Neuronal stem cell (in vitro differentiated cells): ENCODE results near the gene PHLPP2.
"Not testable (repeated sequence)": the region's sequence is repeated elsewhere in the genome, so short reads cannot be mapped to it uniquely, and the experiment has no call there.

Experiments used
- DNase-seq: peaks from one replicate; pipeline ENCODE4 v3.0.0-alpha.2; 2013; ENCODE audit warnings: low spot score
- H2AFZ ChIP-seq: one replicate; pipeline ENCODE4 v1.6.1; 2013; ENCODE audit warnings: mild to moderate bottlenecking, low read length, inconsistent platforms
- H2AK5ac ChIP-seq: 2 replicates; pipeline ENCODE4 v1.6.1; 2013; ENCODE audit warnings: low read depth, mild to moderate bottlenecking, inconsistent platforms, low read length, moderate library complexity, mixed read lengths
- H2BK120ac ChIP-seq: 2 replicates; pipeline ENCODE4 v1.6.1; 2013; ENCODE audit warnings: low read depth, mild to moderate bottlenecking, inconsistent platforms, low read length, moderate library complexity, mixed read lengths
- H2BK12ac ChIP-seq: one replicate; pipeline ENCODE4 v1.6.1; 2013; ENCODE audit warnings: low read length, inconsistent platforms
- H2BK15ac ChIP-seq: 2 replicates; pipeline ENCODE4 v1.6.1; 2013; ENCODE audit warnings: mild to moderate bottlenecking, low read length, inconsistent platforms, mixed read lengths
- H2BK5ac ChIP-seq: one replicate; pipeline ENCODE4 v1.6.1; 2013; ENCODE audit warnings: inconsistent platforms, mild to moderate bottlenecking, low read length, moderate library complexity
- H3K14ac ChIP-seq: one replicate; pipeline ENCODE4 v1.6.1; 2013; ENCODE audit warnings: low read length, inconsistent platforms
- H3K18ac ChIP-seq: 2 replicates; pipeline ENCODE4 v1.6.1; 2013; ENCODE audit warnings: low read length, inconsistent platforms
- H3K23ac ChIP-seq: 2 replicates; pipeline ENCODE4 v1.6.1; 2013; ENCODE audit warnings: low read depth, mild to moderate bottlenecking, mixed read lengths, low read length, inconsistent platforms; ENCODE audit not compliant: poor library complexity
- H3K27ac ChIP-seq: replicated peaks from 3 replicates; pipeline ENCODE4 v1.5.1; 2013; ENCODE audit warnings: low read length, inconsistent platforms
- H3K27me3 ChIP-seq, 3 experiments: 2 replicates each; pipeline ENCODE4 v1.6.1; 2013; ENCODE audit warnings: low read length in 3 of 3, mild to moderate bottlenecking in 2 of 3, inconsistent platforms in 1 of 3, low read depth in 1 of 3, mixed read lengths in 1 of 3, moderate library complexity in 1 of 3; ENCODE audit not compliant: control insufficient read depth in 3 of 3, insufficient read depth in 3 of 3
- H3K36me3 ChIP-seq, 2 donors: replicated peaks in 1 of 2; 2 replicates each; pipeline ENCODE4 v1.6.1; 2013; ENCODE audit warnings: low read length in 2 of 2; ENCODE audit not compliant: control insufficient read depth in 2 of 2, insufficient read depth in 2 of 2
- H3K4ac ChIP-seq: 2 replicates; pipeline ENCODE4 v1.6.1; 2013; ENCODE audit warnings: inconsistent platforms, mild to moderate bottlenecking, low read length, moderate library complexity
- H3K4me1 ChIP-seq, 2 donors: 1 replicate in 1 of 2; 2 replicates in 1 of 2; pipeline ENCODE4 v1.6.1; 2013; ENCODE audit warnings: low read length in 2 of 2, low read depth in 1 of 2; ENCODE audit not compliant: control insufficient read depth in 2 of 2, insufficient read depth in 1 of 2
- H3K4me2 ChIP-seq: one replicate; pipeline ENCODE4 v1.6.1; 2013; ENCODE audit warnings: mild to moderate bottlenecking, low read length, inconsistent platforms; ENCODE audit not compliant: insufficient read depth, poor library complexity, severe bottlenecking
- H3K4me3 ChIP-seq, 2 donors: 2 replicates each; pipeline ENCODE4 v1.5.1; 2013; ENCODE audit warnings: low read length in 2 of 2, mild to moderate bottlenecking in 2 of 2, inconsistent platforms in 1 of 2, moderate library complexity in 1 of 2
- H3K79me1 ChIP-seq: one replicate; pipeline ENCODE4 v1.6.1; 2013; ENCODE audit warnings: low read depth, mild to moderate bottlenecking, inconsistent platforms, low read length, moderate library complexity
- H3K9ac ChIP-seq: one replicate; pipeline ENCODE4 v1.6.1; 2013; ENCODE audit warnings: mild to moderate bottlenecking, low read depth, low read length, inconsistent platforms; ENCODE audit not compliant: poor library complexity
- H3K9me3 ChIP-seq, 2 donors: replicated peaks in 1 of 2; 2 replicates each; pipeline versions ENCODE3 to v1.6.1; 2013; ENCODE audit warnings: low read length in 2 of 2, mild to moderate bottlenecking in 2 of 2, inconsistent platforms in 1 of 2, low read depth in 1 of 2, mixed read lengths in 1 of 2, moderate library complexity in 1 of 2; ENCODE audit not compliant: control insufficient read depth in 2 of 2, insufficient read depth in 1 of 2
- H4K8ac ChIP-seq: one replicate; pipeline ENCODE4 v1.6.1; 2013; ENCODE audit warnings: low read depth, mild to moderate bottlenecking, inconsistent platforms, low read length, moderate library complexity
- H4K91ac ChIP-seq: one replicate; pipeline ENCODE4 v1.6.1; 2013; ENCODE audit warnings: low read length, low read depth, mild to moderate bottlenecking, inconsistent platforms; ENCODE audit not compliant: poor library complexity
- WGBS, 2 donors: extraction: QIAGEN DNeasy Blood & Tissue Kit; methylation state at CpG; one replicate each; pipeline ENCODE4 v1.1.7; 2013; ENCODE audit warnings: missing lambda C conversion rate in 2 of 2, mixed read lengths in 1 of 2; ENCODE audit not compliant: insufficient read length in 2 of 2, insufficient replicate concordance in 1 of 2; ENCODE audit errors: extremely low coverage in 2 of 2; 5-methylcytosine and 5-hydroxymethylcytosine counted together

PHLPP2 gene

GRCh38 chr16:71689901-71690300 is 34.6 kb downstream of the PHLPP2 start:
- no peak overlapping the region for H3K4ac ChIP-seq
- no CpG with 5 or more reads among the region's 1 CpG for WGBS, 2 donors
- no peak overlapping the region for H2AFZ ChIP-seq
- no peak overlapping the region for H3K9ac ChIP-seq
- H3K9me3 ChIP-seq: no peaks in the 10 kb centered on the region
- H2BK15ac ChIP-seq: no peak overlapping the region
- H3K14ac ChIP-seq: no peak overlapping the region
- no peak overlapping the region for H4K8ac ChIP-seq
- H3K36me3 ChIP-seq: peaks cover 8 to 62% of the 10 kb centered on the region in 2 donors
- no peak overlapping the region for H2BK5ac ChIP-seq
- no peak overlapping the region for H3K18ac ChIP-seq
- no peak overlapping the region for H3K4me3 ChIP-seq
- no peak overlapping the region for H3K23ac ChIP-seq
- H3K4me1 ChIP-seq: no peaks in the 10 kb centered on the region
- no peaks in the 10 kb centered on the region for H3K79me1 ChIP-seq
- H2BK120ac ChIP-seq: no peak overlapping the region
- H4K91ac ChIP-seq: no peak overlapping the region
- H2AK5ac ChIP-seq: no peak overlapping the region
- H3K27ac ChIP-seq: no peak overlapping the region
- H3K27me3 ChIP-seq: no peaks in the 10 kb centered on the region
- DNase-seq: no peak
- H2BK12ac ChIP-seq: no peak overlapping the region
- H3K4me2 ChIP-seq: no peak overlapping the region

GRCh38 chr16:71687861-71688260 is 36.6 kb downstream of the PHLPP2 start:
- Histone ChIP-seq H2BK120ac (no peak overlapping the region), H3K27ac (no peak overlapping the region), H2BK15ac (no peak overlapping the region), H3K4me2 (no peak overlapping the region), H2BK12ac (no peak overlapping the region), H4K91ac (no peak overlapping the region), H3K4me3 (no peak overlapping the region), H2BK5ac (no peak overlapping the region), H3K27me3 (no peaks in the 10 kb centered on the region), H3K23ac (no peak overlapping the region), H3K9me3 (no peaks in the 10 kb centered on the region), H3K79me1 (no peaks in the 10 kb centered on the region), H4K8ac (no peak overlapping the region), H3K9ac (no peak overlapping the region), H3K36me3 (peaks cover 13 to 76% of the 10 kb centered on the region in 2 donors), H3K4ac (no peak overlapping the region), H3K18ac (no peak overlapping the region), H3K14ac (no peak overlapping the region), H3K4me1 (no peaks in the 10 kb centered on the region), H2AFZ (no peak overlapping the region), H2AK5ac (no peak overlapping the region)
- no CpG with 5 or more reads among the region's 3 CpGs for WGBS, 2 donors
- no peak for DNase-seq

GRCh38 chr16:71684280-71684679 is 40.2 kb downstream of the PHLPP2 start:
- H2BK12ac ChIP-seq, H3K18ac ChIP-seq, H3K4me2 ChIP-seq, H3K23ac ChIP-seq, H3K4me1 ChIP-seq, H3K9ac ChIP-seq, H2BK120ac ChIP-seq, H3K27ac ChIP-seq, H2BK15ac ChIP-seq, H3K4ac ChIP-seq, H3K14ac ChIP-seq, DNase-seq, H2BK5ac ChIP-seq, H4K91ac ChIP-seq, H2AK5ac ChIP-seq, H3K27me3 ChIP-seq, H2AFZ ChIP-seq, H3K9me3 ChIP-seq, H3K79me1 ChIP-seq, H4K8ac ChIP-seq, H3K4me3 ChIP-seq: not testable (repeated sequence)
- no CpG with 5 or more reads among the region's 12 CpGs for WGBS, 2 donors
- peaks cover 7 to 94% of the 10 kb centered on the region in 2 donors for H3K36me3 ChIP-seq

- Histone ChIP-seq H2AK5ac (no peak overlapping the region), H2AFZ (no peak overlapping the region), H3K27me3 (no peaks in the 10 kb centered on the region), H2BK12ac (no peak overlapping the region), H2BK5ac (no peak overlapping the region), H3K36me3 (peaks cover 8 to 95% of the 10 kb centered on the region in 2 donors), H3K23ac (no peak overlapping the region), H4K91ac (no peak overlapping the region), H3K9ac (no peak overlapping the region), H3K27ac (no peak overlapping the region), H3K9me3 (no peaks in the 10 kb centered on the region), H2BK15ac (no peak overlapping the region), H3K4me3 (no peak overlapping the region), H3K79me1 (no peaks in the 10 kb centered on the region), H3K4ac (no peak overlapping the region), H3K4me2 (no peak overlapping the region), H2BK120ac (no peak overlapping the region), H3K4me1 (no peaks in the 10 kb centered on the region), H3K14ac (no peak overlapping the region), H4K8ac (no peak overlapping the region), H3K18ac (no peak overlapping the region)
- WGBS, 2 donors: no CpG with 5 or more reads among the region's 2 CpGs
- no peak for DNase-seq
Observed at GRCh38 chr16:71681360-71681759, 43.1 kb downstream of the PHLPP2 start.
